IMR-90 (cell line): Measurements from ENCODE around the gene CBY1. TPM values are rescaled to one million over a fixed set of nuclear protein-coding genes. Genes with fewer than 3 reads are reported as not detected.
A peak's percentile ranks its signal among the peaks of the same experiment; 100 is the strongest.

Experiments used
- CEBPB ChIP-seq: IDR thresholded peaks from 2 replicates; pipeline ENCODE4 v1.6.1; 2012; ENCODE audit warnings: low read depth, low read length, improper control_type of control experiment
- CTCF ChIP-seq: conservative IDR thresholded peaks from 2 replicates; pipeline ENCODE4 v1.5.1; 2012; ENCODE audit warnings: mild to moderate bottlenecking, low read depth, low read length, improper control_type of control experiment
- SMC3 ChIP-seq: fragments of 150-350 bp; IDR thresholded peaks from 2 replicates; pipeline ENCODE4 v1.6.1; 2016; ENCODE audit warnings: low read depth, mild to moderate bottlenecking, antibody characterized with exemption, low read length, moderate library complexity
- polyA plus RNA-seq, 3 experiments: library from polyadenylated mRNA; depleted of rRNA; stranded (reverse); fragments of >200 nt; gene quantifications; 2 replicates each; pipeline ENCODE4 v1.2.3, GENCODE V29; 2012; ENCODE audit warnings: low replicate concordance in 1 of 3
- total RNA-seq: library from RNA; depleted of rRNA; stranded (reverse); fragments of >200 nt; gene quantifications from 2 replicates; pipeline ENCODE4 v1.2.3, GENCODE V29; 2012

Gene CBY1
- total and polyA plus RNA-seq, 2 of the 4 experiments (the other 2 are of a cell fraction): 13.8 to 30.0 TPM

DNA sequence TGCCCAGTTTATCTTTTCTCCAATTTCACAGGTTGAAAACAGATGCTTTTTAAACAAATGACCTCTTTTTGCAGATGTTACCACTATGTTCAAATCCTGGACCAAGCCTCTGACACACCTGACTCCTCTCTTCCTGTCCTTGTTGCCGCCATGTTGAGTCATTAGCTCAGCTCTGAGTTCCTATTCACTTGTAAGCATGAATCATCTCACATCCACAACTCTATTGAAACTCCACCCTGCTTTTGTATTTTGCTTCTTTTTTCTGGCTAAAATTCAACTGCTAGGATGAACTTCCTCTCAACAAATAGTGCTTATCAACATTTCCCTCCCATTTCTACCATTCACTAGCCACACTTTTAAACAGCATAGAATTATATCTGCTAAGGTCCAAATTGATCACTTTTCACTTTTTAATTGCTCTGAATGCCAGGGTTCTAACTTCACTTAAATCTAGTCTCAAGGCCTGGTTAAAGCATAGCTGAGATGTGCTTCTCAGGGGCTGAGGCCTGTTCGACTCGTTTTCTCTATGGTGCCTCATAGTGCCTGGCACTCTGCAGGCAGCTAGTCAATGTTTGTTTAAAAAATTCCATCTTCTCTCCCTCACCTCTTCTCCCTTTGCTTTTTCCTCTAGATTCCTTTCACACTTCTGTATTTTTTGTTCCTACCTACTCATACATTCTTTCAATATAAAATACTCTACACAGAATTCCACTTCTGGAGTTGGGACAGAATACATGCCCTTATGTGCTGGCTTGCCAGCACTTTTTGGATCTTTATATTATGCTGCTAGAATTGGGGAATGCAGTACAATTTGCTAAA is 40.4 kb downstream of the CBY1 start (continued):
- TF ChIP-seq CTCF (no peak), SMC3 (no peak), CEBPB (peak; percentile 38; the same call in 1 of the 2 replicates)
